ENCODE results near the gene RNF113B. TPM values are rescaled to one million over a fixed set of nuclear protein-coding genes. Genes with fewer than 3 reads are reported as not detected.

RNF113B gene
- total and polyA plus RNA-seq, 2 of the 13 experiments (the other 11 are each of a cell fraction or from before 2014, with no cell fraction given), result not detected

DNA sequence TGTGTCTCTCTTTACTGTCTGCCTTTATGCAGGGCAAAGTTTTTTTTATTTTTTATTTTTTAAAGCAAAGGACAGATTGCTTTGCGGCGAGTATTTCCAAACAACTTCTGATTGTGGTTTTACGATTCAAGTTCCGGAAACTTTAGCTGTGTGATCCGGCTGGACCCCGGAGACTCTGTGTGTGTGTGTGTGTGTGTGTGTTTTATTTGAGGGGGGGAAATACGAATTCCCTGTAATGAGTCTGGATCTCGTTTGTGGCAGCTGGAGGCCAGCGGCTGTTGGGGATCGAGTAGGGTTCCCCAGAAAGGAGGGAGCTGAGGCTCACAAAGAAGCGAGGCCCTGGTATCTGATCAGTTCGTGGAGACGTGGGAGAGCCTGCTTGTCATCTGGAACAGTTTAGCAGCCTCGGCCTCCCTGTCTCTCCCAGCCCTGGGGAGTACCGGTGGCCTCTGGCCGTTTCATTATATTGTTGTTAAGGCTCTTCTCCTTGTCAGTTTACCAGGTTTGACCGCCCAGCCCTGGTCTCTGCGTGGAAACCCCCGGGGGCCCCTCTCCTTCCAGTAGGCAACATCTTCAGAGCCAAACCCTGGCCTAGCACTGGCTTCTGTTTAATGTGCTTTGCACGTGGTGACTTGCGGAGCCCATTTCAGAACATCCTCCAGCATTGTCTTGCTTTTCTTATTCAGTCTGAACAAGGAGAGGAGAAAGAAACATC is 32.9 kb downstream of the RNF113B start (continued):
- TF ChIP-seq, protein P1, sequence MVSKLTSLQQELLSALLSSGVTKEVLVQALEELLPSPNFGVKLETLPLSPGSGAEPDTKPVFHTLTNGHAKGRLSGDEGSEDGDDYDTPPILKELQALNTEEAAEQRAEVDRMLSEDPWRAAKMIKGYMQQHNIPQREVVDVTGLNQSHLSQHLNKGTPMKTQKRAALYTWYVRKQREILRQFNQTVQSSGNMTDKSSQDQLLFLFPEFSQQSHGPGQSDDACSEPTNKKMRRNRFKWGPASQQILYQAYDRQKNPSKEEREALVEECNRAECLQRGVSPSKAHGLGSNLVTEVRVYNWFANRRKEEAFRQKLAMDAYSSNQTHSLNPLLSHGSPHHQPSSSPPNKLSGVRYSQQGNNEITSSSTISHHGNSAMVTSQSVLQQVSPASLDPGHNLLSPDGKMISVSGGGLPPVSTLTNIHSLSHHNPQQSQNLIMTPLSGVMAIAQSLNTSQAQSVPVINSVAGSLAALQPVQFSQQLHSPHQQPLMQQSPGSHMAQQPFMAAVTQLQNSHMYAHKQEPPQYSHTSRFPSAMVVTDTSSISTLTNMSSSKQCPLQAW (CRISPR knock-in tag; IDR thresholded peaks at IDR 0.05), result peak; percentile 18; the same call in 1 of the 2 replicates
- TF ChIP-seq ELF4 (CRISPR knock-in tag; IDR thresholded peaks at IDR 0.05; ENCODE audit: borderline replicate concordance), result no peak
- TF ChIP-seq SOX6 (IDR thresholded peaks at IDR 0.05), result no peak
- TF ChIP-seq SOX6 (CRISPR knock-in tag; IDR thresholded peaks at IDR 0.05), result 0 out of 2 replicates have a peak, but pooled peaks have one; percentile 15
- TF ChIP-seq, protein P2, sequence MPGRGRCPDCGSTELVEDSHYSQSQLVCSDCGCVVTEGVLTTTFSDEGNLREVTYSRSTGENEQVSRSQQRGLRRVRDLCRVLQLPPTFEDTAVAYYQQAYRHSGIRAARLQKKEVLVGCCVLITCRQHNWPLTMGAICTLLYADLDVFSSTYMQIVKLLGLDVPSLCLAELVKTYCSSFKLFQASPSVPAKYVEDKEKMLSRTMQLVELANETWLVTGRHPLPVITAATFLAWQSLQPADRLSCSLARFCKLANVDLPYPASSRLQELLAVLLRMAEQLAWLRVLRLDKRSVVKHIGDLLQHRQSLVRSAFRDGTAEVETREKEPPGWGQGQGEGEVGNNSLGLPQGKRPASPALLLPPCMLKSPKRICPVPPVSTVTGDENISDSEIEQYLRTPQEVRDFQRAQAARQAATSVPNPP (CRISPR knock-in tag; IDR thresholded peaks at IDR 0.05), result no peak
- no peak for TF ChIP-seq HOXA9 (CRISPR knock-in tag; IDR thresholded peaks at IDR 0.05; ENCODE audit: borderline replicate concordance)
- no peak for TF ChIP-seq IKZF1 (IDR thresholded peaks at IDR 0.05)
- no peak for TF ChIP-seq JUNB (CRISPR knock-in tag; IDR thresholded peaks at IDR 0.05; ENCODE audit: borderline replicate concordance)
- no peak for TF ChIP-seq TBP (CRISPR knock-in tag; IDR thresholded peaks at IDR 0.05)
- peak; percentile 5; the same call in 1 of the 2 replicates for TF ChIP-seq ZFY (CRISPR knock-in tag; IDR thresholded peaks at IDR 0.05)
- no peak for TF ChIP-seq ZNF547 (CRISPR knock-in tag; IDR thresholded peaks at IDR 0.05)
- no peak for TF ChIP-seq ONECUT2 (CRISPR knock-in tag; IDR thresholded peaks at IDR 0.05)
- TF ChIP-seq, protein P3, sequence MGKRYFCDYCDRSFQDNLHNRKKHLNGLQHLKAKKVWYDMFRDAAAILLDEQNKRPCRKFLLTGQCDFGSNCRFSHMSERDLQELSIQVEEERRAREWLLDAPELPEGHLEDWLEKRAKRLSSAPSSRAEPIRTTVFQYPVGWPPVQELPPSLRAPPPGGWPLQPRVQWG (CRISPR knock-in tag; IDR thresholded peaks at IDR 0.05; ENCODE audit: borderline replicate concordance, low read depth), result no peak
- TF ChIP-seq, protein P4, sequence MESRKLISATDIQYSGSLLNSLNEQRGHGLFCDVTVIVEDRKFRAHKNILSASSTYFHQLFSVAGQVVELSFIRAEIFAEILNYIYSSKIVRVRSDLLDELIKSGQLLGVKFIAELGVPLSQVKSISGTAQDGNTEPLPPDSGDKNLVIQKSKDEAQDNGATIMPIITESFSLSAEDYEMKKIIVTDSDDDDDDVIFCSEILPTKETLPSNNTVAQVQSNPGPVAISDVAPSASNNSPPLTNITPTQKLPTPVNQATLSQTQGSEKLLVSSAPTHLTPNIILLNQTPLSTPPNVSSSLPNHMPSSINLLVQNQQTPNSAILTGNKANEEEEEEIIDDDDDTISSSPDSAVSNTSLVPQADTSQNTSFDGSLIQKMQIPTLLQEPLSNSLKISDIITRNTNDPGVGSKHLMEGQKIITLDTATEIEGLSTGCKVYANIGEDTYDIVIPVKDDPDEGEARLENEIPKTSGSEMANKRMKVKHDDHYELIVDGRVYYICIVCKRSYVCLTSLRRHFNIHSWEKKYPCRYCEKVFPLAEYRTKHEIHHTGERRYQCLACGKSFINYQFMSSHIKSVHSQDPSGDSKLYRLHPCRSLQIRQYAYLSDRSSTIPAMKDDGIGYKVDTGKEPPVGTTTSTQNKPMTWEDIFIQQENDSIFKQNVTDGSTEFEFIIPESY (CRISPR knock-in tag; IDR thresholded peaks at IDR 0.05), result no peak
- no peak for TF ChIP-seq NKX3-1 (CRISPR knock-in tag; IDR thresholded peaks at IDR 0.05)
- no peak for TF ChIP-seq ZNF772 (CRISPR knock-in tag; IDR thresholded peaks at IDR 0.05)
- no peak; the same call in 1 of the 2 replicates for TF ChIP-seq ZBTB20 (CRISPR knock-in tag; IDR thresholded peaks at IDR 0.05; ENCODE audit: borderline replicate concordance, low read depth)
- no peak for TF ChIP-seq ZNF317 (CRISPR knock-in tag; IDR thresholded peaks at IDR 0.05)
- no peak for TF ChIP-seq ZNF558 (CRISPR knock-in tag; IDR thresholded peaks at IDR 0.05; ENCODE audit: borderline replicate concordance)
- TF ChIP-seq NFATC3 (CRISPR knock-in tag; IDR thresholded peaks at IDR 0.05), result no peak
- no peak for TF ChIP-seq FOSL2 (CRISPR knock-in tag; IDR thresholded peaks at IDR 0.05)
- TF ChIP-seq ZNF572 (CRISPR knock-in tag; IDR thresholded peaks at IDR 0.05), result no peak
- no peak for TF ChIP-seq SNRNP70 (IDR thresholded peaks at IDR 0.05; ENCODE audit: low read depth, low read length)
- TF ChIP-seq, protein P5, sequence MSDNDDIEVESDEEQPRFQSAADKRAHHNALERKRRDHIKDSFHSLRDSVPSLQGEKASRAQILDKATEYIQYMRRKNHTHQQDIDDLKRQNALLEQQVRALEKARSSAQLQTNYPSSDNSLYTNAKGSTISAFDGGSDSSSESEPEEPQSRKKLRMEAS (IDR thresholded peaks at IDR 0.05), result no peak
- TF ChIP-seq ZFP36L2 (CRISPR knock-in tag; IDR thresholded peaks at IDR 0.05), result no peak
